Non-pigmented ciliary epithelial cell (primary cell): ENCODE data around the gene LRAT.

ENCODE experiments used
- DNase-seq: peaks from one replicate; pipeline ENCODE4 v3.0.0-alpha.2; 2010; ENCODE audit warnings: low read depth

The LRAT gene

GRCh38 chr4:154778264-154778663 lies 34.5 kb downstream of the LRAT start:
- no peak for DNase-seq

GRCh38 chr4:154779362-154779947 lies 35.7 kb downstream of the LRAT start:
- peak; percentile 15 for DNase-seq

- no peak for DNase-seq
Measured at GRCh38 chr4:154781126-154781982, 37.6 kb downstream of the LRAT start, which contains the start of gene RBM46. RBM46 (plus strand) TSS chr4:154781272; CDS start chr4:154796753, 15,481 bp downstream.

- no peak for DNase-seq
Measured at GRCh38 chr4:154781983-154782293, 38.1 kb downstream of the LRAT start.
